T-helper 2 cell (primary cell): ENCODE measurements around the gene METTL18.

Source experiments
- DNase-seq, 5 experiments: peaks; one replicate each; pipeline versions ENCODE4 v3.0.0 to v3.0.0-alpha.2; 2012 to 2022

The METTL18 gene

DNA sequence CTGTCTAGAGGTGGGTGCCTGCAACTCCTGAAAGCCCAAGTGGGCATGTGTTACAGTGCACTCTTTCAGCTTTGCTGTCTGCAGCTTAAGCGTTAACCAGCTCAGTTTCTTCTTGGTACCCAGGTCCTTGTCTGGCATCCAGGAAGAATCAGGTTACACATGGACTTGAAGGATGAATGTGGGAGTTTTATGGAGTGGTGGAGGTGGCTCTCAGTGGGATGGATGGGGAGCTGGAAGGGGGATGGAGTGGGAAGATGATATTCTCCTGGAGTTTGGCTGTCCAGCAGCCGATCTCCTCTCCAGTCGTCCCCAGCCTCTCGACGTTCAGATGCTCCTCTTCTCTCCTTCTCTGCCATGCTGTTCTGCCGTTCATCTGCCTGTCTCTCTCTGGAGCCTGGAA is 9.4 kb downstream of the METTL18 start:
- no peak for DNase-seq

DNA sequence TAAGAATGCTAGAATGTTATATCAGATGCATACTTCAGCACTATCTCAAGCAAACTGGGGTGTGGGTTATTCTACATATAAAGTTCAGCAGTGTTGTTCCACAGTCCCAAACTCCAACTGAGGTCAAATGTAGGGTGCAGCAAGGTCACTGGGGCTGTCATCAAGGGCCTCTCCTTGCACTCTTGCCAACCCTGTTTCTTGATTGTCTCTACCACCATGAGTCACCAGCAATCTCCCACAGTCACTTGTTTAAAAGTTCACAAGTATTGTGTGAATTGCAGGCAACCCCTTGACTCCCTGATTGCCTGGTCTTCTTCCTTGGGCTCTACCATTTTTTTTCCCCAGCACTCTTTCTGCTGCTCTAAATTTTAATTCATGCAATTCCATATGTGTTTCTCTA is 10.6 kb downstream of the METTL18 start:
- no peak for DNase-seq

DNA sequence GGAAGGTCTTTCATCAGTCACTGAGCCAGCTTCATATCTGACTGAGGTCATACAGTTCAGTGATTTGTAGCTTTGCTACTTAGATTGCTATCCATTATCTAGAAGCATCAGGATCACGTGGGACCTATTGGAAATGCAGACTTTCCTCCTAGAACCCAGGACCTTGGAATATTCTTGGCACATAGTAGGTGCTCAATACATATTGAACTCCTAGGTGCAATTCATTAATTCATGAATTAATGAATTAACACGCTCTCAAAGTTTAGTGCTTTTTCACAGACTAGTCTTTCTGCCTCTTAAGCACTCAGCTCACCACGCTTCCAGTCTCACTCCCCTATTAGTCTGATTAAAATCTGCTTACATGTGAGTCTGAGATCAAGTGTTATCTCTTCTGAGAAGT is 12.1 kb downstream of the METTL18 start:
- no peak for DNase-seq

DNA sequence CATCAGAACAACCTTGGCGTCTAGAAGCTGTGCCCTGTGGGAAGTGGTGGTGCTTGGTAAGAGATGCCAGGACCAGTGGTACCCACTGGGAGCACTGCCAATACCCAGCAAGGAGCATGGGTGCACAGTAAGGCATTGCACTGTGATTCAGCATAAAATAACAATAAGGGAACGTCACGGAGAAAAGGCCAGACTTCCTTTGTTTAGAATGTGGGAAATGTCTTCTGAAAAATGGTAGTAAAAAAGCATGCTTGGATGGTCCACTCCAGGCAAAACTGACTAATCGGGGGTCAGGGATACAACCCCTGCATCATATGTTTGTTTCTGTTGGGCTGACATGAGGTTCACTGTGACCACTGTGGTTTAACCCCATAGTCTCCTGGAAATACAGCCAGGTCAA is 14.7 kb downstream of the METTL18 start:
- no peak for DNase-seq

DNA sequence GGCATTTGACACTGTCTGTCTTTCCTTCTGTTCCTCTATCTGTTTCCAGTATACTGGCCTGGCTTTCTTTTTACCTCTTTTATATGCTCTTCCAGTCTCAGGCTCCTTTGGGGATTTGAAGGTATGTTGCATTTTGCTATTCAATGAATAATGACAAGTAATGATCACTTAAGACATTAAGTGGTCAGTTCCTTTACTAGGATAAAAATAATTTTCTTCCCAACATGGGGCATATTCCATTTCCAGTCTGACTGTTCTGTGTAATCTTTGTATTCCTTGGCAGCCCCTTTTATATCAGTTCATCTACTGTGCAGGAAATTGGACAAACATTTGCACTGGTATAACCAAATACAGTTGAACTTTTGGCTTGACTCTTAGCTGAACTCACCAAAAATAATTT is 15.6 kb downstream of the METTL18 start:
- DNase-seq: no peak

DNA sequence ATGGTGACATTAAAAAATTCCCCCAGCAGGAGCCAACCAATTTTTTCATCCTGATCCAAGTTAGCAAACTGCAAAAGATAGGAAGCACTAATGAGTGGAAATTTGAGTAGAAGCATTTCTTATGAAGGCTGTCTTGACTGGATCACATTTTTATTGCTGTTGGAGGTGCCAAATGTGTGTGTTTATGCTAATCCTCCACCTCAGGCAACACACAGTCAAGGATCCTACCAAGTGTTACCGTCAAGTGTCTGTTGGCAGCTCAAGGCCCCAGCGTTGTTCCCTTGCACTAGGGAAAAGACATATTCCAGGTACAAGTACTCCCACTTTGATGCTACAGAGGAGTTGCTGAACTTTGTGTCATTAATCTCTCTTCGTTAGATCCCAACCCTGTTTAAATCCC is 18.3 kb downstream of the METTL18 start:
- DNase-seq: no peak

DNA sequence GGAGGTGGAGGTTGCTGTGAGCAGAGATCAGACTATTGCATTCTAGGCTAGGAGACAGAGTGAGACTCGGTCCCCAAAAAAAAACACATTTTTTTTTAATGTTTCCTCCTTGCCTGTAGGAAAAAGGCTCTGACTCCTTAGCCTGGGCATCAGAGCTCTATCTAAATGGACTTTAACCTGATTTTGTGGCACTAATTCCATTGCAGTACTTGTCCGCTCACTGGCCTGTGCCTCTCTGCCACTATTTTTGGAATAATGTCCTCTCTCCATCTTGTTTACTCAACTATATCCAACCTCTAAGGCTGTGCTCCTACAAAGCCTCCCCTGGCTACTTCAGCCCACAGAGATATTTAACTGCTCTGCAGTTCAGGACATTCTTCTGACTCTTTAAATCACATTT is 26.5 kb downstream of the METTL18 start:
- no peak for DNase-seq

DNA sequence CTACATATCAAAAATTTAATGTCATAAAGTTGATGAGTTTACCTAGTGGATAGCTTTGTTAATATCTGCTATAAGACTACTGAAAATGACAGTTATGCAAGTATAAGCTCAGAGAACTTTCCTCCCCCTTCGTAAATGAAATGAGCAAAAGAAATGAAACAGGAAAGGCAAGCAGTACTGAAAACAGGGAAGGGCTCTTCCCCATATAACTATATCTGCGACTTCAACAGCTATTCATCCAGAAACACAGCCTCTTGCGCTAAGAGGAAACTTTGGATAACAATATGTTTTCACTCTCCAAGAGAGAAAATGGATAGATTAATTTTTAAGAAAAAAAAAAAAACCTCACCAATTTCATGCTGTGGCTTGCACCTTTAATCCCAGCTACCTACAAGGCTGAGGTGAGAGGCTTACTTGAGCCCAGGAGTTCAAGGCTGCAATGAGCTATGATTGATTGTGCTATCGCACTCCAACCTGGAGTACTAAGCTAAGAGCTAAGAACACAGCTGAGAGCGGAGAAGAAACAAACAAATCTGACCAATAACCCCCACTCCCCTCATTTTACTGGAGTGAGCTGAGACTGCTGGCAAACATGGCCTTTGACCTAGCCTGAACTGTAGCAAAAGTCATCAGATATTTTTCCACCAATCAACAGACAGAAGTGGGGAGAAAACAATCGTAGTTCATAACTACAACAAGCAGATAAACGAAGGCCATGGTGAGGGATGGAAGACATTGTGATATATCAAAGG is 29.0 kb downstream of the METTL18 start:
- no peak for DNase-seq

DNA sequence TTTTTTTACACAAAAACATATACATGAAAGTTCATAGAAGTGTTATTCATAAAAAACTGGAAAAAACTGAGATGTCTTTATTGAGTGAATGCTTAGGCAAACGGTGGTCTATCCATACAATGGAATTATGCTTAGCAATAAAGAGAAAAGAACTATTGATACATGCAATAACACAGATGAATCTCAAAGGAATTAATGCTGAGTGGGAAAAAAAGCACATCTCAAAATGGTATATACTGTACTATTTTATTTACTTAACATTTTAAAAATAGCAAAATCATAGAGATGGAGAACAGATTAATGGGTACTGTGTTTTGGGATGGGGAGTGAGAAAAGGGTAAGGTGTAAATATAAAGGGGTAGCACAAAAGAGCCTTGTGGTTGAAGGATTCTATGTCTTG is 29.8 kb downstream of the METTL18 start:
- DNase-seq: no peak

DNA sequence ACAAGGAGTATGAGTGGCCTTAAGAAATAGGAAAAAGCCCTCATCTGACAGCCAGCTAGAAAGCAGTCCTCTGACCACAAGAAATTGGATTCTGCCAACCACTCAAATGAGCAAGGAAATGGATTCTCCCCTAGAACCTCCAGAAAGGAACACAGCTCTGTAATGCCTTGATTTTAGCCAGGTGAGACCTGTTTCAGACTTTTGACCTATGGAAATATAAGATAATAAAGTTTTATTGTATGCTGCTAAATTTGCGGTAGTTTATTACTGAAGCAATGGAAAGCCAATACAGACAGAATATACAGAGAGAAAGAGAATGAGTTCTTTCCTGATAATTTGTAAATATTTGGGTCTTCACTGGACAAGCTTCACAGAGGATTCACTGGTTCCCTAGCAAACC is 32.0 kb downstream of the METTL18 start:
- no peak for DNase-seq

DNA sequence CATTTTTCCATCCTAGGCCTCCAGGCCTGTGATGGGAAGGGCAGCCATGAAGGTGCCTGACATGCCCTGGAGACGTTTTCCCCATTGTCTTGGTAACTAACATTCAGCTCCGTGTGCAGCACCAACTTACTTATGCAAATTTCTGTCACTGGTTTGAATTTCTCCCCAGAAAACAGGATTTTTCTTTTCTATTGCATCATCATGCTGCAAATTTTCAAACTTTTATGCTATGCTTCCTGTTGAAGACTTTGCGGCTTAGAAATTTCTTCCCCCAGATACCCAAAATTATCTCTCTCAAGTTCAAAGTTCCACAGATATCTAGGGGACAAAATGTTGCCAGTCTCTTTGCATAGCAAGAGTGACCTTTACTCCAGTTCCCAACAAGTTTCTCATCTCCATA is 35.7 kb downstream of the METTL18 start:
- DNase-seq: no peak

DNA sequence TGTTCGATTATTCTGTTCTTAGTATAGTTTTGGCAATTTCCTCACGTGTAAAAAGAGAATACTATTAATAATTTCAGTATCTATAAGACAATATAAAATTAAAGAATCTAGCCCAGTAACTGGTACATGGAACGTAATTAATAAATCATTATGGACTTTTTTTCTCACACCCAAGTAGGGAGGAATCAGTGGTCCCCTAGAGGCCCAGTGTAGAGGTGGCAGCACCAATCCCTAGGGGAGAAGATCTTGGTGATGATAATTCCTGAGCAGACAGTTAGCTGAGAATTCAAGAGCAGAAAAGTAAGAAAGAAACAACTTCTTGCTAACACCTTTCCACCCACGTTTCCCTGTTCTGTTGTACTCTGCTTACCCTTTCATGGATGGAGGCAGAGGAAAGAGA is 41.2 kb downstream of the METTL18 start:
- DNase-seq: no peak

DNA sequence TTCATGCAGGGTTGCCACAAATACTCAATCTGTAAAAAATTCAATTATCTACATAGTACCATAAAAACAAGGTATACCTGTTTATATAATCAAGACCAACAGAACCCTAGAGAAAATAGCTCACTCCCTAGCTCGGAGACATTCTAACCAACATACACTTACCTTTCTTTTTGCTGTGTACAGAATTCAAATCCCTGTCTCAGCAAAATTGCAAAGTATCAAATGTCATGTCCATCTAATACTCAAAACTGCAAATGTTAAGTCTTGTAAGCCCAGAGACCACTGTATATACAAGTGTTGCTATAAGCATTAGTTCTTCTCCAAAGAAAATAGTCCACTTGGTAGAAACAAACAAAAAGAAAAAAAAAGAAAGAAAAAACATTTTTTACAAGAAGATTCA is 44.7 kb downstream of the METTL18 start:
- DNase-seq: no peak

DNA sequence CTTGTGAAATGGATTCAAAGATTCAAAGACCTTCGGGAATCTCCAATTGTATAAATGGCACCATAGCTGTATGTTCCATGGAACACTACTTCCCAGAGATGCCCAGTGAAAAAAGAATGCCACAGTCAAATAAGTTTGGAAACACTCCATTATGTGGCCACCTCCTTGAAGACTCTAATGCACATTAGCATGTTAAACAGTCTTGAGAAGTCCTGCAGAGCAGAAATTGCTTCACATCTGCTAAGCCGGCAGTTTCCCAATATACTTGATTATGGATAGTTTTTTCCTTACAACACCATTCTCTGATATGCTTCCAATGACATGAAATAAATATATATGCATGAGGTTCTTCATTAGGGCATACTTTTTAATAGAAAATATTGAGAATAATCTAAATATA is 48.2 kb downstream of the METTL18 start:
- no peak for DNase-seq

DNA sequence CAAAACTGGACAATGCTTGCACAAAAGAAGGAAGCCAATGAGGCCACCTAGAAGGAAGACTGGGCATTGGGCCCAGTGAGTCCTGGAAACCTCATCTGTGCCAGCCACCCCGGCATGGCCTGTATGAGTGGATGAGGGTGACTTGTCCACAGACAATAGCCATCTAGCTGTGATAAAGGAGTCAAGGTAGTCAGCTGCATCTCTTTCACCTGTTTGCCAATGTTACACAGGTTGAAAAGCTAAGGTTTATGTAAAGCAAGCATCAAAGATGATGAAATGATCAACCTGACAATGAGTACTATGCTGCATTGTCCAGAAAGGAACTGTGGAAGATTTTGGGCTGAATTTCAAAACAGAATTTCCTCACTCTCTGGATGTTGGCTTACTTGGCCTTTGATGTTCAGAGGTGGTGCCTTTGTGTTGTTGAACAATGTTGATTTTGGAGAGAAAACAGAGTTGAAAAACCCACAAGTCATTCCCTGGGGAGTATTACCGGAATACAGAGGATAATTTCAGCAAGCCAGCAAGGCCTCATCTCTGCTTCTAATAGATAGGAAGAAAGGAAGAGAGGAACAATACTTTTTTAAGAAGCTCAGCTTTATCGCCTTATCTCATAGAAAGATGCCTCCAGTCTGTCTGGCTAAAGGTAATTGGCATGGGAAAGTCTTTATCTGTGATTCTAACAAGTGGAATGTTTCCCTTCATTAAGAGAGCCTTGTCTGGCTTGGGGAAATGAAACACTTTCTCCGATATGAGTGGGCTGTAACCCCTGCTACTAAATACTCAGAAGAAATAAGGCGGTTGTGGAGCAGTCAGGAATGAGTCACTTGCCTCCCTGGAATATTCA is 49.5 kb downstream of the METTL18 start:
- DNase-seq: no peak
